Tibial artery (tissue), 4 donors: ENCODE data around the gene SERPINA4.

Experiments
- DNase-seq, 2 donors: peaks; one replicate each; pipeline ENCODE4 v3.0.0-alpha.2; 2019
- H3K27ac ChIP-seq, 2 donors: fragments of 200-600 bp; sonication (generic) in 1 of 2; 1 replicate in 1 of 2; 2 replicates in 1 of 2; pipeline ENCODE4 v1.5.1; 2018 to 2019; ENCODE audit warnings: mild to moderate bottlenecking in 1 of 2
- H3K27me3 ChIP-seq, 2 donors: fragments of 200-600 bp; sonication (generic) in 1 of 2; one replicate each; pipeline versions ENCODE4 v1.5.1 to v1.6.0; 2016 to 2019
- H3K36me3 ChIP-seq, 3 donors: fragments of 200-600 bp; sonication (generic) in 2 of 3; one replicate each; pipeline ENCODE4 v1.5.1; 2016 to 2019; ENCODE audit warnings: mild to moderate bottlenecking in 2 of 3
- H3K4me1 ChIP-seq, 4 donors: fragments of 200-600 bp; sonication (generic) in 2 of 4; 1 replicate in 3 of 4; 2 replicates in 1 of 4; pipeline ENCODE4 v1.5.1; 2016 to 2019
- H3K4me3 ChIP-seq, 2 donors: fragments of 200-600 bp; sonication (generic) in 1 of 2; 1 replicate in 1 of 2; 2 replicates in 1 of 2; pipeline ENCODE4 v1.5.1; 2018 to 2019; ENCODE audit warnings: mild to moderate bottlenecking in 2 of 2
- H3K9me3 ChIP-seq, 3 donors: fragments of 200-600 bp; sonication (generic) in 1 of 3; one replicate each; pipeline ENCODE4 v1.5.1; 2016 to 2019
- intact Hi-C: fragments of 100-400 bp; cut with DNase I; formaldehyde crosslinking; loops from one replicate; pipeline ENCODE4 v1.15.0; 2023; ENCODE audit warnings: low total_unique reads
- TF ChIP-seq, protein P1 (sequence below), 2 experiments: fragments of 200-600 bp in 1 of 2; fragments of 450-650 bp in 1 of 2; IDR thresholded peaks; one replicate each; pipeline ENCODE4 v1.5.1; 2017 to 2019; ENCODE audit warnings: antibody characterized with exemption in 2 of 2, mild to moderate bottlenecking in 1 of 2, moderate library complexity in 1 of 2

Gene SERPINA4, protein sequence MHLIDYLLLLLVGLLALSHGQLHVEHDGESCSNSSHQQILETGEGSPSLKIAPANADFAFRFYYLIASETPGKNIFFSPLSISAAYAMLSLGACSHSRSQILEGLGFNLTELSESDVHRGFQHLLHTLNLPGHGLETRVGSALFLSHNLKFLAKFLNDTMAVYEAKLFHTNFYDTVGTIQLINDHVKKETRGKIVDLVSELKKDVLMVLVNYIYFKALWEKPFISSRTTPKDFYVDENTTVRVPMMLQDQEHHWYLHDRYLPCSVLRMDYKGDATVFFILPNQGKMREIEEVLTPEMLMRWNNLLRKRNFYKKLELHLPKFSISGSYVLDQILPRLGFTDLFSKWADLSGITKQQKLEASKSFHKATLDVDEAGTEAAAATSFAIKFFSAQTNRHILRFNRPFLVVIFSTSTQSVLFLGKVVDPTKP

DNA sequence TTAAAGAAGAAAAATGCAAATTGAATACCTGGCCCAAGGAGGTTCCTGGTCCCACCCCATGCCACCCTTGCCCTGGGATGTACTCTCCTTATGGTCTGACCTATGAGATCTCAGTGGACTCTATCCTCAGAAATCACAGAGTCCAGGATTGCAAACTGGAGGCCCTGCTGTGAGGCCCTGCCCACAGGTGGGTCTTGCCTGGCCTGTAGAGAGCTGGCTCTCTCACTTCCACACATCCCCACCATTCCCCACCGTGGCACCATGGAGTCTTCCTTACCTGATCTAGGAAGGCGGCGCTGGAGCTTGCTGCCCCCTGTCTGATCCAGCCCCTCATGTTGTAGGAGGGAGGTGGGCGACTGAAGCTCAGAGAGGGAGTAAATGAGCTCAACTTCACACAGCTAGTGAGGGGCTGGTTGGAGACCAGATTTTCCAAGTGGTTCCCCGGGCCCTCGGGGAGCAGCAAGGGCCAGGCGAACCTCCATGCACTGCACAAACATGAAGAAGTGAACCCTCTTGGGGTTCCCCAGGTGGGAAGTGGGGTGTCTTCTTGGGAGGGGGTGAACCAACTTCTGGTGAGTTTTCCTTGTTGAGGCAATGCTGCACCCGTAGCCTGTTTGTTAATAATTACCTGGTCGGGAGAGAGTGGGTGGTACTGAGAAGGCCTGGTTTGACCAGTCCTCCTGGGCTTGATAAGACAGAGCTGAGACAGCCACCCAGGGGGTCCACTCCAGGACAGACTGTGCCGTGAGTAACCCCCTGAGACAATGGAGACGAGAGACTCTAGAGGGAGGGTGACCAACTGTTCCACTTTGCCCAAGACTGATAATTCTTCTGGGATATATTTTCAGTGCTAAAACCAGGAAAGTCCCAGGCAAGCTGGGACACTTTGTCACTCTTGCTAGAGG lies at the start of gene SERPINA4:
Gene SERPINA4 (plus strand): TSS at position 692 of the 905 bp plus-strand sequence. CDS start 2,041 bp downstream, outside the sequence.
- TF ChIP-seq, protein P1, sequence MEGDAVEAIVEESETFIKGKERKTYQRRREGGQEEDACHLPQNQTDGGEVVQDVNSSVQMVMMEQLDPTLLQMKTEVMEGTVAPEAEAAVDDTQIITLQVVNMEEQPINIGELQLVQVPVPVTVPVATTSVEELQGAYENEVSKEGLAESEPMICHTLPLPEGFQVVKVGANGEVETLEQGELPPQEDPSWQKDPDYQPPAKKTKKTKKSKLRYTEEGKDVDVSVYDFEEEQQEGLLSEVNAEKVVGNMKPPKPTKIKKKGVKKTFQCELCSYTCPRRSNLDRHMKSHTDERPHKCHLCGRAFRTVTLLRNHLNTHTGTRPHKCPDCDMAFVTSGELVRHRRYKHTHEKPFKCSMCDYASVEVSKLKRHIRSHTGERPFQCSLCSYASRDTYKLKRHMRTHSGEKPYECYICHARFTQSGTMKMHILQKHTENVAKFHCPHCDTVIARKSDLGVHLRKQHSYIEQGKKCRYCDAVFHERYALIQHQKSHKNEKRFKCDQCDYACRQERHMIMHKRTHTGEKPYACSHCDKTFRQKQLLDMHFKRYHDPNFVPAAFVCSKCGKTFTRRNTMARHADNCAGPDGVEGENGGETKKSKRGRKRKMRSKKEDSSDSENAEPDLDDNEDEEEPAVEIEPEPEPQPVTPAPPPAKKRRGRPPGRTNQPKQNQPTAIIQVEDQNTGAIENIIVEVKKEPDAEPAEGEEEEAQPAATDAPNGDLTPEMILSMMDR (IDR thresholded peaks at IDR 0.05): no peak
- Histone ChIP-seq H3K9me3 (no peaks in the 10 kb centered on the region), H3K27me3 (no peaks in the 10 kb centered on the region), H3K36me3 (no peaks in the 10 kb centered on the region), H3K4me1 (no peaks in the 10 kb centered on the region), H3K27ac (no peak within 1 kb of the TSS), H3K4me3 (no peak within 1 kb of the TSS)
- intact Hi-C loops: no loop called here
- DNase-seq: peak in 1 of 2 donors; percentile 33

DNA sequence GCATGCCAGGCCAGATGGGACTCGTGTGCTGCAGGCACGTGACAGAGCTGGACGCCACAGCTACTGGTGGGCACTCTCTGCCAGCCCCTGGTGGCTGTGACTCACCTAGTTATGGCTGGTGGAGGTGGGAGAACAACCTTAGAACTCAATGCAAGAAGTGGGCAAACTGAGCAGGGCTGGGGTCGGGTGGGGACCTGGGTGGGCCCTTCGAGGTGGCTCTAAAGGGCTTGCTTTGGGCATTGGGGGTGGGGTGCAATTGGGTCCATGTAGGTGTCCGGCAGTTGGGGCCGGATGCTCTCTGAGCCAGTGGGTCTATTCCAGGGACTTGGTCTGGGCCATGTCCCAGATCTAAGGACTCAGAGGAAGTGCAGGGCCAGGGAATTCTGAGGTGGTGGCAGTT lies 46.9 kb upstream of the SERPINA4 start:
- no peak overlapping the region for H3K27ac ChIP-seq
- H3K4me1 ChIP-seq: peaks cover 0 to 6% (median 0%) of the 10 kb centered on the region in 4 donors
- DNase-seq: no peak
- intact Hi-C loops: no loop called here
- TF ChIP-seq, protein P1 (IDR thresholded peaks at IDR 0.05): no peak
- H3K4me3 ChIP-seq: no peak overlapping the region
- peaks cover 0 to 12% of the 10 kb centered on the region in 2 donors for H3K27me3 ChIP-seq
- H3K9me3 ChIP-seq: no peaks in the 10 kb centered on the region
- H3K36me3 ChIP-seq: no peaks in the 10 kb centered on the region

DNA sequence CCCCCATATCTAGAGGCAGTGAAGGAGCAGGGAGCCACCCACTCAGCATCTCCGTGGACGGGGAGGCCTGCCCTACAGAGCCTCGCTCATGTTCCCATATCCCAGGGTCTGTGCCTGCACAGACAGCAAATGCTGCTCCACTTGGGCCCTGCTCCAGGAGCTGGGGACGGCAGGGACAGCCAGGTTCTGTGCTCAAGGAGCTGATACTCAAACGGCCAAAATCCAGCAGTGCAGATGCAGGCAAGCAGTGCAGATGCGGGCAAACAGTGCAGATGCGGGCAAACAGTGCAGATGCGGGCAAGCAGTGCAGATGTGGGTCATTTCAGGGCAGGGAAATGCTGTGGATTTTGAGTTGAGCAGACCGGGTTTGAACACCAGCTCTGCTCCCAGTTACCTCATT lies 45.8 kb upstream of the SERPINA4 start:
- Histone ChIP-seq H3K4me3 (no peak overlapping the region), H3K27ac (no peak overlapping the region), H3K36me3 (no peaks in the 10 kb centered on the region), H3K9me3 (no peaks in the 10 kb centered on the region), H3K4me1 (peaks cover 0 to 6% (median 0%) of the 10 kb centered on the region in 4 donors), H3K27me3 (peaks cover 0 to 12% of the 10 kb centered on the region in 2 donors)
- DNase-seq: peak in 1 of 2 donors; percentile 28
- TF ChIP-seq, protein P1 (IDR thresholded peaks at IDR 0.05): no peak
- intact Hi-C loops: no loop called here

DNA sequence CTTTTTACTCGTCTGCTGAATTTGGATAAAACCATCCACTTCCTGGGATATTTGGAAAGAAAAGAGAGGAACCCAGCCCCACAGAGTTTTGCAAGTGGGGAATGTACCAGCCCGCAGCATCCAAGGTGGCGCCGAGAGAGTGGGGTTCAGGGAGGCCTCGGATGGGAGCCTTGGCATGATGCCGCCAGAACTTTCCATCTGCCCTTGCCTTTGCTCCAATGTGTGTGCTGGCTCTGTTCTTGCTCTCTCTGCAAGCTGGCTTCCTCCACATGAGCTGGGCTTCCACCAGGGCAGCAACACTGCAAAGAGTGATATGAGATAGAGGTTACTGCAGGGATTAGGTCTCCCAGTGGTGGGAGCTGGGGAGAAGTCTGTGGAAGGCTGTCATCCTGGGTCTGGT lies 45.4 kb upstream of the SERPINA4 start:
- TF ChIP-seq, protein P1 (IDR thresholded peaks at IDR 0.05): no peak
- H3K4me3 ChIP-seq: no peak overlapping the region
- intact Hi-C loops: no loop called here
- H3K4me1 ChIP-seq: peaks cover 0 to 6% (median 0%) of the 10 kb centered on the region in 4 donors
- peaks cover 0 to 12% of the 10 kb centered on the region in 2 donors for H3K27me3 ChIP-seq
- H3K27ac ChIP-seq: no peak overlapping the region
- no peaks in the 10 kb centered on the region for H3K36me3 ChIP-seq
- H3K9me3 ChIP-seq: no peaks in the 10 kb centered on the region
- DNase-seq: peak in 1 of 2 donors; percentile 48

DNA sequence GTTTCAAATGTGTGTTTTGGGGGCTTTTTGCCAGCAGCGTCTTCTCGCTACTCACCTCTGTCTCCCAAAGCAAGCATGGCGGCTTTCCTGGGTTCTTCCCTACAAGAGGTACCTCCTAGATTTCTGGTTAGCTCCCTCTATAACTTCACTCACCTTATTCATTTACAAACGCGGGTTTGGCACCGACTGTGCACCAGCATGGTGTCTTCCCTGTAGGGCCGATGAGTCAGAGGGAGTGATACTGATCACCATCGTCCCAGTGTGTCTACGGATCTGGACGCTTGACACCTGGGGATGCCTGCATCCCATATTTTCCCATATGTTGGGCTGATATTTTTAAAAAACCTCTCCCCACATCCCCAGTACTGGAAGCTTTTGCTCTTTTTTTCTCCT lies 44.0 kb upstream of the SERPINA4 start:
- H3K36me3 ChIP-seq: no peaks in the 10 kb centered on the region
- TF ChIP-seq, protein P1 (IDR thresholded peaks at IDR 0.05): no peak

More for the DNA sequence above, 44.0 kb upstream of the SERPINA4 start:
- DNase-seq: peak in 1 of 2 donors; percentile 38
- no peak overlapping the region for H3K4me3 ChIP-seq
- H3K27me3 ChIP-seq: peaks cover 0 to 12% of the 10 kb centered on the region in 2 donors
- H3K9me3 ChIP-seq: no peaks in the 10 kb centered on the region
- intact Hi-C loops: no loop called here
- no peak overlapping the region for H3K27ac ChIP-seq
- peaks cover 0 to 6% (median 0%) of the 10 kb centered on the region in 4 donors for H3K4me1 ChIP-seq
